ENCODE results near the gene CAPS.

CAPS gene

GRCh38 chr19:5934774-5935472, 20.9 kb downstream of the CAPS start:
- no peak for DNase-seq (ENCODE audit: low spot score)

GRCh38 chr19:5935473-5936291, 21.6 kb downstream of the CAPS start:
- no peak for DNase-seq (ENCODE audit: low spot score)

- no peak for DNase-seq (ENCODE audit: low spot score)
Measured at GRCh38 chr19:5936292-5936592, 22.2 kb downstream of the CAPS start.

- DNase-seq (ENCODE audit: low spot score) = no peak
Measured at GRCh38 chr19:5937550-5937949, 23.5 kb downstream of the CAPS start.

DNA sequence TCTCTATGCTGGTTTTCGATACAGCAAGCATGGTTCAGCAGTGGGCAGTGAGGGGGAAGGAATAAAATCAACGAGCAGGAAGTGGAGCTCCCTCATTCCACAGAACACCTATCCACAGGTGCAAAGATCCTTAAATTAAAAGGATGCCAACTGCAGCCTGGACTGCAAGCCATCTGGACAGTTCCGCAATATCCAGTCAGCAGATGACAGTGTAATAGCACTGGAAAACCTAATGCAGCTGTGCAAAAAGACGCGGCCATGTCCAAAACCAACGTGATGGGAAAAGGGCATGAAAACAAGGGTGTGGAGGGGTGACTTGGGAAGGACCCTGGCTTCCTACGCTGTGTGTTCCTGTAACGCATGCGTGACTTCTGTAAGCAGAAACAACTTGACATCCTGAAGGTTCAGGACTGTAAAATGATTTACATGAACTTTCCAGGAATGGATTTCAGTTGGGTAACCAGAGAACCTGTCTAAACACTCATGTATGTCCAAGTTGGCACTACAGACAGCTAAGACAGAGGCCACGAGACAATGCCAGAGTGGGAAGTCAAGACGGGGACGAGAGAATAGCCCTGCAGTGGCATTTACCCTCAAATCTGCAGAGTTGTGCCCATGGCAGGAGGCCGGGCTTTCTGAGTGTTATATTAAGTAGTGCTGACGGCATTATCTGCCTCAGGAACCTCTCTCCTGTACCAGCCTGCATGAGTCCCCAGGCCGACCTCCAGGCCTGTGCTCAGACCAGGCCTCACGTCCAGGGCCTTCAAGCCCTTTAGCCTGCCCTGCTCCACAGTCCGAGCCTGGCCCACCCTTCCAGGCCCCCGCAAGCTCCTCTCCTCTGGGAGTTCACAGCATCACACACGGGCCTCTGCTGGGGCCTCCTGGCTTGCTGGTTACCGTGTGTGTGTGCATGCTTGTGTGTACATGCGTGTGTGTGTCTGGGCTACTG, 26.5 kb downstream of the CAPS start:
- DNase-seq (ENCODE audit: low spot score) = no peak

GRCh38 chr19:5941673-5942072, 27.6 kb downstream of the CAPS start:
- no peak for DNase-seq (ENCODE audit: low spot score)

DNA sequence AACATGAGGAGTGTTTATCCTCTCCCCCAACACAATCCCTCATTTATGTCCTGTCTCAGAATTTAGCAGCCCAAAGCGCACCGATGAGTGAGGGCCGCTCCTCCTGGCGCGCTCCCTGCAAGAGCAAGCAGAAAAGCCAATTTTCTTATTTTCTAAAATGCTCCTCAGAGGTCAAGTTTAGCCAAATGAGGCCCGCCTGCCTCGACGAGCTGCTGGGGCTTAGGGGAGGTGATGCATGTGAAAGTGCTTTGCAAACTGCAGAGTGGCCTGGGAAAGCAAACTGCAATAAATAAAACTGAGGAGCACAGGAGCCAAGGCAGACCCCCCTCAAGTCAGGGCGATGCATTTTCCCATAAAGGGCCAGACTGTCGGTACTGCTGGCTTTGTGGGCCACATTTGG, 29.0 kb downstream of the CAPS start:
- DNase-seq (ENCODE audit: low spot score) = no peak

DNA sequence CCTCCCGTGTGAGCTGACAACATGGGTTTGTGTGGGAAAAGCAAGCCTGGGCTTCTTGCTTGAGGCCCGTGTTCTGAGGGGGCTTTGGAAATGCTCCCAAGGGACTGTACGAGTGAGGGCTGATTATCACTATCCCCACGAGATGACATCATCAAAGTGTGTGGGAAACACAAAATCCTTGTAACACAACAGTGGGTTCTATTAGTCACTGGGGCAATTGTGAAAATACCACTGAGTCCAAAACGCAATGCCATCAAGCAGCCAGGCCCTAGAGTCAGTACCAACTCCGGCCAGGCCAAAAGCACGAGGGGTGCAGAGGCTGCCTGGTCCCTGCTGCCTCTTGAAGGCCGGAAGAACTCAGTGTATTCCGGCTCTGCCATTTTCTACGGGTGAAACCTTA, 29.6 kb downstream of the CAPS start:
- no peak for DNase-seq (ENCODE audit: low spot score)

DNA sequence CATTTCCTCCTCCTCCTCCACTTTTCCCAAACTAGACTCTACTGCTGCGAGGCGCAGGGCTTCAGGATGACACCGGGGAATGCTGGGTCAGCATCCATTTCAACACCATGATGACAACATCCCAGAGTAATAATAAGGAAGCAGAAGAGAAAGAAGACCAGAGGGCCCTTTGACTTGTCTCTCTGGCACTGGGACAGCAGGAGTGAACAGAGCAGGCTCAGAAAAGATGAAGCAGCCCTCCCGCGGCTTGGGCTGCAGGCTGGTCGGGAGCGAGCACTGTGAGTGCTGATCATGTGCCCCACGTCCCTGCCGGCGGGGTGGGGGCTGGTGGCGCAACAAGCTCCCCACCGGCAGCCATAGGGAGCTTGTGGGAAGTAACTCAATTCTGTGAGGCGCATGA, 33.4 kb downstream of the CAPS start:
- DNase-seq (ENCODE audit: low spot score) = no peak

DNA sequence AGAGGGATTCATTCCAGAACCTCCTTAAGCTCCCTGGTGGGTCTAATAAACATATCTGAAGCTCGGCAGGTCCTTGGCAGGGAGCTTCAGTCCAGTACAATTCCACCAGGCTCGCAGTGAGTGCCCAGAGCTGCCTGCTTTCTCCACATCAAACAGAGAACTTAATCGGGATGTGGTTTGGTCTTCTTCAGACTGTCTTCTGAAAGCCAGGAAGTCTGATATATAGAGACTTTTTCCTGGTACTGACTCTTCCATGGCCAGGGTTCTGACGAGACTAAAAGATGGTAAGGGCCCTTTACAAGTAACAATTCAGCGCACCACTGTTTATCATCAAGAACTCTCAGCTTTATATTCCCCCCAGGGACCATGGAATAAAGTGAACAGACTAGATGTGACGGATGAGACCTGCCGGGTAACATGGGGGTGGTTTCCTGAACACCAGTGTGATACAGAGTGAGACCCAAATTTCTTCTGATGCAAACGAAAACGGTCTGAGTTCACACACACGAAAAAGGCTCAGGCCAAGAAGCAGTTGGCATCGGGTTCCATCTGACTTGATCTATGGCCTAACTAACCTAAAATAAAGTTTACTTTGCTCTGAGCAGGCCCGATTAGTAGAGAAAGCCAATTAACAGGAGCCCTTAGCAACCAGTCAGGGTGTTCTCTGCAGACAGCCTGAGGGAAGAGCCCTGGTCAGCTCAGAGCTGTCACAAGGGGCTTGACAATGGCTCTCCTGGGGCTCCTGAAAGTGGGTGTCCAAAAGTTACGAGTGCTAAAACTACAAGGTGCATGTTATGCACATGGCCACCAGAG, 34.9 kb downstream of the CAPS start:
- DNase-seq (ENCODE audit: low spot score) = no peak

DNA sequence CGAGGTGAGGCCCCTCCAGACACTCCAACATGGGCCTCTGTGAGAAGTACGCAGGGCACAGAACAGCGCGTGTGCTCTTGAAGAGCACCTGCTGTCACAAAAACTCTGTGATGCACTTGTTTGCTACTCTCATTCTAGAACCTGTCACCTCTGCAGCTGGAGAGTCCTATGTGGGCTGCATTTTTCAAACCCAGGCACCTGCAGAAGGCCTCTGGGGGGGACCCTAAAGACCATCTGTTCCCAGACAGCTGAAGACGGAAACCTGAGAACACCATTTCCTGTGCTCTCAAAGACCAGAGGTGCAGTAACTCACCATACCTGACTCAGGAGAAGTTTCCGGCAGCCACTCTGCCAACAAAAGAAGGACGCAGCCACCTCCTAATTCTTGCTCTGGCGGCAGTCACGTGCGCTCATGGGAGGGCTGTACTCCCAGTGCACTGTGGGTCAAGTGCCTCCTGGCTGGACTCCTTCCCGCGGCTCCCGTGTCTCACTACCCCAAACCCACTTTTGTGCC, 35.8 kb downstream of the CAPS start:
- no peak for DNase-seq (ENCODE audit: low spot score)

GRCh38 chr19:5950741-5951140, 36.7 kb downstream of the CAPS start:
- DNase-seq (ENCODE audit: low spot score) = peak; percentile 82

DNA sequence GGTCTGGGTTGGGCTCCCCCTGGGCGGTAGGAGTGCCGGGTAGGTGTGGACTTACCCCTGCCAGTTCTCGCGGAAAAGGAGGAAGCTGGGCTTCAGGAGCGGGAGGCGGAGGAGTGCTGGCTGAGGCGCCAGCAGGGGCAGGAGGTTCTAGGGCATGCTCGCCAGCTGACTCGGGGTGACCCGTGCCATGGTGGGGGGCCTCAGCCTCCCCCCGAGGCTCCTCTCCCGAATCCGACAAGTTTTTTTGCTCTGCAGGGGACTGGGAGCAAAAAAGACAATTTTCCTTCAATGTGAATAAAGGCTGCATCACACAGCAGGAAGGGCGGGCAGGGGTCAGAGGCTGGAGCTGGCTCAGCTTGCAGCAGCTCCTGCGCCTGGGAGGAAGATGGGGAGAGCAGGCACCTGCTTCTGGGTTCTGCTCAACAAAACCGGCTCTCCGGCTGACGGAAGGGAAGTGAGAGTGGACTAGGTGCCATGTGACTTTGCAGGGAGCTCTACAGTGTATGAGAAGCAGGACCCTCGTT, 37.3 kb downstream of the CAPS start:
- DNase-seq (ENCODE audit: low spot score) = peak; percentile 46

GRCh38 chr19:5952193-5953029, 38.4 kb downstream of the CAPS start:
- no peak for DNase-seq (ENCODE audit: low spot score)

- no peak for DNase-seq (ENCODE audit: low spot score)
Measured at GRCh38 chr19:5953030-5953589, 39.1 kb downstream of the CAPS start.

GRCh38 chr19:5953680-5954213, 39.7 kb downstream of the CAPS start:
- no peak for DNase-seq (ENCODE audit: low spot score)

DNA sequence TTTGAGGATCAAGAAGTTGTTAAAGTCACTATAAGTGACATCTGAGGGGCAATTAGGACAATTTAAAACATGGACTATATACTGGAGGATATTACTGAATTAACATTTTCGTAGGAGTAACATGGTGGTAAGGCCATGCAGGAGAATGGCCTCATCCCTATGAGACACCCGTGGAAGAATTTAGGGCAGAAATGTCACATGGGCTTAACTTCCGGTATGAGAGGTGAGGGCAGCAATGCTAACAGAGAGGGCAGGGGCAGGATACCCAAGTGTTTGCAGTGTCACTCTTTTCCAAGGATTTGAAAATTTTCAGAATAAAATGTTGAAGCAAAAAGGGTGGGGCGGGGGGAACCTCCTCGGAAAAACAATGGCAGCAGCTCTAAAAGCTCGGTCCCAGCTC, 40.2 kb downstream of the CAPS start:
- DNase-seq (ENCODE audit: low spot score) = no peak

DNA sequence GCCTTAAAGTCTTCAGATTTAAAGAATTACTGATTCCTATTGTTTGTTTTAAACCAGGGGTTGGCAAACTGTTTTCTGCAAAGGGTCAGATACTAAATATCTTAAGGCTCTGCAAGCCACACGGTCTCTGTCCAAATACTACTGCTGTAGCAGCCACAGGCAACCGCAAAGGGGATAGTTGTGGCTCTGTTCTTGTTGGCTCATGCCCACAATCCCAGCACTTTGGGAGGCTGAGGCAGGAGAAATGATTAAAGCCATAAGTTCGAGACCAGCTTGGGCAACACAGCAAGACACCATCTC, 41.5 kb downstream of the CAPS start:
- DNase-seq (ENCODE audit: low spot score) = no peak

- DNase-seq (ENCODE audit: low spot score) = no peak
Measured at GRCh38 chr19:5956323-5956722, 42.3 kb downstream of the CAPS start.

GRCh38 chr19:5956728-5957127, 42.7 kb downstream of the CAPS start:
- DNase-seq (ENCODE audit: low spot score) = no peak
